MM.1S (cell line): Measurements from ENCODE around the gene C18orf63.

Experiments used
- DNase-seq: peaks from one replicate; pipeline ENCODE4 v3.0.0-alpha.2; 2015
- H2AFZ ChIP-seq: fragments of 300-600 bp; sonication (generic); 2 replicates; pipeline ENCODE4 v1.6.0; 2016; ENCODE audit warnings: antibody characterized with exemption, low read length
- H3F3A ChIP-seq: fragments of 300-600 bp; sonication (generic); 2 replicates; pipeline ENCODE4 v1.6.1; 2016; ENCODE audit warnings: mild to moderate bottlenecking, antibody characterized with exemption, low read length, moderate library complexity, mixed read lengths; ENCODE audit not compliant: insufficient read depth
- H3K27ac ChIP-seq: fragments of 300-600 bp; sonication (generic); 2 replicates; pipeline ENCODE4 v1.5.1; 2016; ENCODE audit warnings: mild to moderate bottlenecking, low read length
- H3K27me3 ChIP-seq: fragments of 300-600 bp; sonication (generic); replicated peaks from 2 replicates; pipeline ENCODE4 v1.6.0; 2016; ENCODE audit warnings: low read length; ENCODE audit not compliant: insufficient read depth
- H3K36me3 ChIP-seq: fragments of 300-600 bp; sonication (generic); replicated peaks from 2 replicates; pipeline ENCODE4 v1.6.1; 2016; ENCODE audit warnings: mild to moderate bottlenecking, low read length, mixed read lengths; ENCODE audit not compliant: insufficient read depth
- H3K4me1 ChIP-seq: fragments of 300-600 bp; sonication (generic); 2 replicates; pipeline ENCODE4 v1.6.1; 2016; ENCODE audit warnings: low read length, mixed read lengths
- H3K4me2 ChIP-seq: fragments of 300-600 bp; sonication (generic); 2 replicates; pipeline ENCODE4 v1.6.0; 2016; ENCODE audit warnings: low read depth, low read length
- H3K4me3 ChIP-seq: fragments of 300-600 bp; sonication (generic); 2 replicates; pipeline ENCODE4 v1.5.1; 2016; ENCODE audit warnings: low read length, mixed read lengths
- H3K79me2 ChIP-seq: fragments of 300-600 bp; sonication (generic); 2 replicates; pipeline ENCODE4 v1.6.1; 2016; ENCODE audit warnings: mixed run types, low read length, mixed read lengths
- H3K9ac ChIP-seq: fragments of 300-600 bp; sonication (generic); 2 replicates; pipeline ENCODE4 v1.6.1; 2016; ENCODE audit warnings: low read length, mixed read lengths
- H3K9me2 ChIP-seq: fragments of 300-600 bp; sonication (generic); replicated peaks from 2 replicates; pipeline ENCODE4 v1.6.1; 2016; ENCODE audit warnings: mild to moderate bottlenecking, low read length, mixed read lengths; ENCODE audit not compliant: insufficient read depth
- H3K9me3 ChIP-seq: fragments of 300-600 bp; sonication (generic); replicated peaks from 2 replicates; pipeline ENCODE4 v1.6.1; 2016; ENCODE audit warnings: mild to moderate bottlenecking, low read length, mixed read lengths; ENCODE audit not compliant: insufficient read depth
- H4K20me1 ChIP-seq: fragments of 300-600 bp; sonication (generic); 2 replicates; pipeline ENCODE4 v1.6.1; 2016; ENCODE audit warnings: mild to moderate bottlenecking, low read length, moderate library complexity, mixed read lengths; ENCODE audit not compliant: insufficient read depth
- EZH2 ChIP-seq: fragments of 300-600 bp; sonication (generic); optimal IDR thresholded peaks from 2 replicates; pipeline ENCODE3; 2017; ENCODE audit warnings: low read depth, mild to moderate bottlenecking, antibody characterized with exemption, low read length, mixed read lengths
- EZH2phosphoT487 ChIP-seq: fragments of 300-600 bp; sonication (generic); IDR thresholded peaks from 2 replicates; pipeline ENCODE4 v1.6.1; 2018; ENCODE audit warnings: antibody characterized with exemption, low read length
- TF ChIP-seq, protein P1 (sequence below): fragments of 300-600 bp; sonication (generic); IDR thresholded peaks from 2 replicates; pipeline ENCODE4 v1.5.1; 2016; ENCODE audit warnings: antibody characterized with exemption, low read length, mixed read lengths

Gene C18orf63

GRCh38 chr18:74277296-74277695 lies 38.3 kb upstream of the C18orf63 start:
- Histone ChIP-seq H3K4me2 (no peak overlapping the region), H2AFZ (no peak overlapping the region), H3K4me3 (no peak overlapping the region), H3F3A (no peaks in the 10 kb centered on the region), H3K27me3 (no peaks in the 10 kb centered on the region), H3K4me1 (no peaks in the 10 kb centered on the region), H4K20me1 (no peaks in the 10 kb centered on the region), H3K79me2 (peaks cover 69% of the 10 kb centered on the region), H3K9ac (no peak overlapping the region), H3K9me2 (no peaks in the 10 kb centered on the region), H3K9me3 (no peaks in the 10 kb centered on the region), H3K36me3 (no peaks in the 10 kb centered on the region), H3K27ac (no peak overlapping the region)
- DNase-seq = no peak
- TF ChIP-seq, protein P1, sequence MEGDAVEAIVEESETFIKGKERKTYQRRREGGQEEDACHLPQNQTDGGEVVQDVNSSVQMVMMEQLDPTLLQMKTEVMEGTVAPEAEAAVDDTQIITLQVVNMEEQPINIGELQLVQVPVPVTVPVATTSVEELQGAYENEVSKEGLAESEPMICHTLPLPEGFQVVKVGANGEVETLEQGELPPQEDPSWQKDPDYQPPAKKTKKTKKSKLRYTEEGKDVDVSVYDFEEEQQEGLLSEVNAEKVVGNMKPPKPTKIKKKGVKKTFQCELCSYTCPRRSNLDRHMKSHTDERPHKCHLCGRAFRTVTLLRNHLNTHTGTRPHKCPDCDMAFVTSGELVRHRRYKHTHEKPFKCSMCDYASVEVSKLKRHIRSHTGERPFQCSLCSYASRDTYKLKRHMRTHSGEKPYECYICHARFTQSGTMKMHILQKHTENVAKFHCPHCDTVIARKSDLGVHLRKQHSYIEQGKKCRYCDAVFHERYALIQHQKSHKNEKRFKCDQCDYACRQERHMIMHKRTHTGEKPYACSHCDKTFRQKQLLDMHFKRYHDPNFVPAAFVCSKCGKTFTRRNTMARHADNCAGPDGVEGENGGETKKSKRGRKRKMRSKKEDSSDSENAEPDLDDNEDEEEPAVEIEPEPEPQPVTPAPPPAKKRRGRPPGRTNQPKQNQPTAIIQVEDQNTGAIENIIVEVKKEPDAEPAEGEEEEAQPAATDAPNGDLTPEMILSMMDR = no peak
- TF ChIP-seq EZH2phosphoT487 (no peak), EZH2 (no peak)

DNA sequence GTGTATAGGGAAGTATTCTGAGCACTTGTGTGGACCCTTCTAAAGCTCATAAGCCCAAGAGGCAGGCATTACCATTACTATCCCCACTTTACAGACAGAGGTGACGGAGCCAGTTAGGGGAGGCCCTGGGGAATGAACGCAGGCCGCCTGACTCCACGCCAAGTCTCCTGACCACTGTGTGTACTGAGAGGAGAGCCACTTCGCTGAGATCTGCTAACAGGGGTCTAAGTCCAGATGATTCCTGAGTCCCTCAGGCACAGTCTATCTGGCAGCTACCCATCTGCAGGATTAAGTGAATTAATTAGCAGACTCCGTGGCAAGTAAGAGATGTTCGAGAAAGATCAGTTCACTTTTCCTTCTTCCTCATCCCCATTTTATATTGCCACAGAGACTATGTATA lies 37.6 kb upstream of the C18orf63 start:
- no peak overlapping the region for H3K4me2 ChIP-seq
- no peaks in the 10 kb centered on the region for H3K27me3 ChIP-seq
- H3K27ac ChIP-seq = no peak overlapping the region
- peaks cover 76% of the 10 kb centered on the region for H3K79me2 ChIP-seq
- H2AFZ ChIP-seq = no peak overlapping the region
- H3K9me2 ChIP-seq = no peaks in the 10 kb centered on the region
- no peaks in the 10 kb centered on the region for H3F3A ChIP-seq
- H3K9ac ChIP-seq = no peak overlapping the region
- H3K4me3 ChIP-seq = no peak overlapping the region
- no peaks in the 10 kb centered on the region for H3K9me3 ChIP-seq
- DNase-seq = no peak
- H4K20me1 ChIP-seq = no peaks in the 10 kb centered on the region
- no peaks in the 10 kb centered on the region for H3K4me1 ChIP-seq
- TF ChIP-seq, protein P1 = no peak
- TF ChIP-seq EZH2 = no peak
- H3K36me3 ChIP-seq = no peaks in the 10 kb centered on the region

DNA sequence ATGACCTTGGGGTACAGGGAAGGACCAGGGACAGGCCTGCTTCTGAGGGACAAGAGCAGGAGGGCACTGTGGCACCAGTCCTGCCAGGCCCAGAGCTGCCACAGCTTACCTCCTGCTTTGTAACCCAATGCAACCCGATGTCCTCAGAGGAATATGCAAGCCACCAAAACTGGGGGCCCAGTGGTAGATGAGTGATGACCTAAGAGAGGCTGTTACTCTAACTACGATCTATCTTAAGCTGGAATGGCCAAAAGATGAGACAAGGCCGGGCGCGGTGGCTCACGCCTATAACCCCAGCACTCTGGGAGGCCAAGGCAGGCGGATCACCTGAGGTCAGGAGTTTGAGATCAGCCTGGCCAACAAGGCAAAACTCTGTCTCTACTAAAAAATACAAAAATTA lies 36.7 kb upstream of the C18orf63 start:
- H3K79me2 ChIP-seq = peaks cover 75% of the 10 kb centered on the region
- no peaks in the 10 kb centered on the region for H3K4me1 ChIP-seq
- no peak overlapping the region for H2AFZ ChIP-seq
- no peak overlapping the region for H3K4me3 ChIP-seq
- DNase-seq = no peak
- H3K4me2 ChIP-seq = no peak overlapping the region
- no peaks in the 10 kb centered on the region for H3K9me2 ChIP-seq
- H3K36me3 ChIP-seq = no peaks in the 10 kb centered on the region
- no peaks in the 10 kb centered on the region for H3F3A ChIP-seq
- H3K9me3 ChIP-seq = no peaks in the 10 kb centered on the region
- no peak overlapping the region for H3K27ac ChIP-seq
- no peaks in the 10 kb centered on the region for H3K27me3 ChIP-seq
- TF ChIP-seq, protein P1 = no peak
- no peak for TF ChIP-seq EZH2
- TF ChIP-seq EZH2phosphoT487 = no peak
- H3K9ac ChIP-seq = no peak overlapping the region
- H4K20me1 ChIP-seq = no peaks in the 10 kb centered on the region
